HT-29 (cell line): ENCODE results near the gene CTSS. TPM values are rescaled to one million over a fixed set of nuclear protein-coding genes. Genes with fewer than 3 reads are reported as not detected.

Experiments
- DNase-seq: peaks from one replicate; pipeline ENCODE4 v3.0.0-alpha.2; 2015; ENCODE audit warnings: low spot score
- small RNA-seq: library from RNA; depleted of rRNA; stranded (forward); fragments of <200 nt; gene quantifications from one replicate; pipeline ENCODE3, GENCODE V24; 2014
- total RNA-seq: library from RNA; depleted of rRNA; stranded (reverse); fragments of >200 nt; shearing (Covaris generic); gene quantifications from 2 replicates; pipeline ENCODE4 v1.2.3, GENCODE V29; 2014; rRNA removed

Gene CTSS
- total RNA-seq, 1 experiment from 2014 or later: 5.8 TPM

DNA sequence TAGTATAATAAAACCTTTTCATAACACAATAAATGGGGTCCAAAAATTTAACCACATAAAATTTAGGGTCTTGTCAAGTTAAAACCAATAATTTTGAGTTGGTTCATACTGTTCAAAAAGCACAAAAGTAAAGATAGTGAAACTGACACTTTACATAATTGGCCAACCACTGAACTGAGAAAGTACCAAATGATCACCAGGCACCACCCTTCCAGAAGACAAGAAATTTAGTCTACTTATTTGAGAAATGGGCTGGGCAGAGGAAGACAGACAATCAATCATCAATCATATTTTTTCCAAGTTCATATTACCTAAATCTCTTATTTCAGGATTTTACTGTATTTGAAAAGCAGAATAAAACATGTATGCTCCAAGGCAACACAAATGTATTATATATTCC lies 62.2 kb downstream of the CTSS start:
- DNase-seq: no peak

DNA sequence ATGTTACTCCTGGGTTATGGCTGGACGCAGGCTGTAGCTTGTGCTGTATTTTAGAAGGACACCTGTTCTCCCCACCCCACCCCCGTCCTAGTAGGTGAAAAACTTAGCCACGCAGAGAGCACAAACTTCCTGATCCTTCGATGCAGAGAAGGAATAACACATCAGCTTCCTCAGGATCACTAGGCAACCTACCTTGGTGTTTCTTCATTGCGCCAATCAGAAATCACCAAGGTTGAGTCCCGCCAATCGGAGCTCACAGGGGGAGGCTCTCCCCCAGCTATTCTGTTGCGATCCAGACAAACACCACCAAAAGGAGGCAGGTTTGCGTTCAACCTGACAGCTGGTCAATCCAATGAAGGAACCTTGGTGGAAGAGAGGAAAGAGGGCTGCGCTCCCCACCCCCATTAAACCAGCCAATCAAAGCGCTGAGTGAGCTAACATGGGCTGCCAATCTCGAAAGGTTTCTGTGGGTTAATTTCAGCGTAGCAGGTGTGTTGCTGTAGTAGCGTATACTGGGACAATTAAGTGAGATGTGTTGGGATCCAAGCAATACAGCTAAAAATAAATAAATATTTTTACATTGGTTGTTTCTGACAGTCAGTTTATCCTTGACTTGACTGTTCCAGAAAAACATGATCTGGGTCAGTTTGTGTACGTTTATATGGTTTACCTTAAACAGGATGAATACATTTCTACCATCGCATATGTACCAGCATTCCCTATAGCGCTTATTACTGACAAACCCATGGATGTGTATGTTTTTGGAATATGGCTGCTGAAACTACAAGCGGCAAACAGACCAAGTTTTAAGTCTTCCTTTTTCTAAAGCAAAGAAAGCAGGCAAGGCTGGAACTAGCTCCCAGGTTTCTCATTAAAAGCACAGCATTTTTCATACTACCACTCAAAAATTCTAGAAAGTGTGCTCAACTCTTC lies 68.3 kb downstream of the CTSS start, which contains the start of gene GOLPH3L:
Gene GOLPH3L, minus strand, starts transcription at position 160 of the 933 bp plus-strand sequence. CDS start 2,316 bp downstream, outside the sequence.
- DNase-seq: peak; percentile 98

DNA sequence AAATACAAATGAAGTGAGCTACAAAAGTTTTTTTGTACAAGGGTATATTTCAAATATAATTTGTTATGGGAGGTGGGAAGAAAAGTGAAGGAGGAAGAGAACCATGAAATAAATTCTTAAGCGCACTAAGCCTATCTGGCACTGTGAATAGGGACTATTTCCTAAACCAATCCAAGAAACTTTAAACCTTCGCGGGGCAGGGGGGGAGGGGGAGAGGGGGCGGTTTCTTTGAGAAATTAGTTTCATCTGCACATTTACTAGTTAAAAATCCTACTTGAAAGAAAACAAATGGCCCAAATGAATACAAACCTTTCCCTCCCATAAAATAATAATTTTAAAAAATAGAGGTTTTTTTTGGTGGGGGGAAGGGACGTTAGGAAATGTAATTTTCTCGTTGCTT lies 69.0 kb downstream of the CTSS start:
- no peak for DNase-seq

DNA sequence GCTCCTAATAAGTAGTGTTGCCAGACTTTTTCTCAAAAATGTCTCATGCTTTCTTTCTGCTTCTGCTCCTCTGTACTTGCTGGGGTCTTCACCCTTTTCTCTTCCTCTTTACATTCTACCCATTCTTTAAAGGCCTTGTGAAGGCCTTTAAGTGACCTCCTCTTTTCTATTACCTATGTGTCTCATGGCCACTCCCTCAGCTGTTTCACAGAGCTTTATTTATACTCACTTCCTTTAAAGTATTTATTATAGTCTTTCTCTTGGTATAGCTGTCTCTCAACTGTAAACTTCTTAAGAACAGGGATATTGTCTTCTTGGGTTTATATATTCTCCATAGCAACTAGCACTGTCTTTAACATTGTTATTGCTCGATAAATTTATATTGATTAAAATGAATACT lies 69.4 kb downstream of the CTSS start:
- peak; percentile 42 for DNase-seq

DNA sequence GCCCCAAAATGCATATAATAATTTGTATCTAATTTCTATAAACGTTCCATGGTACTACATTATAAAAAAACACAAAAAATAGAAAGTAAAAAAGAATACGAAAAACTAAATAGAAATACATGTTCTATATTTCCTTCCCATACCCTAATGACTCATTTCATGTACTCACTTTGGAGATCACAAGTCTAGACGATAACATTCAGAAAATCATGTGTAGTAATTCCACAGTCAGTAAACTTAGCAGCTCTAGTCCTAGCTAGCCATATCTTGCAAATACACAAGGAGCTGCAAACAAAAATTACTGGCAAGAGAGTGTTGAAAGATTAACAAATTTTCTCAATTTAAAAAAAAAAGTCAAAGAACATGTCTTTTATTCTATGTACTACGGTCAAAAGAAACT lies 70.0 kb downstream of the CTSS start:
- DNase-seq: no peak

DNA sequence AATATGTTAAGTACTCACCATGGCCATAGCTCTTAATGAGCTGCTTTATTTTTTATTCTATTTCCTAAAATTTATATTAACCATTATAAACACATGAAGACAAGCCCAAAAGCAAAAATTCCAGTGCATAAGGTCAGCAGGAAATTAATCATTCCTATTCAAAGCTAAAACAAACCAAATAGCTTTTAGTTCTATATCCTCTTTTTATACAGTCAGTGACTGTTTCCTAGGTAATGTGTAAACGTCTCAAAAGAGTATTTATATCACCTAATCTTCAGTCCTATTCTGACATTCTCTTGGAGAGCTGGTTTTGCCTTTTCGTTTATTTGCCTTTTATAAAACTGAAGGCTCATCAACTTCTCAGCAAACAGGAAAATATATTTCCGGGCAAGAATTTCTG lies 72.9 kb downstream of the CTSS start:
- no peak for DNase-seq

DNA sequence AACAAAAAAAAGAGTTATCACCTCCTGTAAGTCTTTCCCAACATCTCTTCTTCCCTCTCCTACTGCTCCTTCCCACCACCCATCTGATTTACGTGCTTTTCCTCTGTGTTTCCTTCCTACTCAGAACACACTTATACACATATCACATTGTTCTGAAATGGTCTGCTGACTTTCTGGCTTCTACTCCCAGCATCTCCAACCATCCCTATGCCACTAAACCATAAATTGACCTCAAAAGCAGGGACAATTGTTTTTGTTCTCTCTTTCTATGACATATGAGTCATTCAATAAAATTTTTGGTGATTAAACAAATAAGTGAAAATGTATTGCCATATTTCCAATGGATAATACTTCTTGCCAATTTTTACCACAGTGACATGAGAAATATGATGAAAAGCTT lies 76.8 kb downstream of the CTSS start:
- DNase-seq: no peak

DNA sequence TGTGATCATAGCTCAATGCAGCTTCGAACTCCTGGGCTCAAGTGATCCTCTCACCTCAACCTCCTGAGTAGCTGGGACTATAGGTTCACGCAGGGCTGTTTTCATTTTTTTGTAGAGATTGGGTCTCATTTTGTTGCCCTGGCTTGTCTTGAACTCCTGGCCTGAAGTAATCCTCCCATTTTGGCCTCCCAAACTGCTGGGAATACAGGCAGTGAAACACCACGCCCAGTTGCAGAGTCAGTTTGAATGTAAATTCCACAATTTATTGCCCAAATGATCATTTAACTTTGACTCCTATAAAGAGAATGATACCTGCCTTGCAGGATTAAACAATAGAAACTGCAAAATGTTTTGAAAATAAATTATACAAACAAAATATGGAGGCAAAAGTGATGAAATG lies 79.3 kb downstream of the CTSS start:
- no peak for DNase-seq

DNA sequence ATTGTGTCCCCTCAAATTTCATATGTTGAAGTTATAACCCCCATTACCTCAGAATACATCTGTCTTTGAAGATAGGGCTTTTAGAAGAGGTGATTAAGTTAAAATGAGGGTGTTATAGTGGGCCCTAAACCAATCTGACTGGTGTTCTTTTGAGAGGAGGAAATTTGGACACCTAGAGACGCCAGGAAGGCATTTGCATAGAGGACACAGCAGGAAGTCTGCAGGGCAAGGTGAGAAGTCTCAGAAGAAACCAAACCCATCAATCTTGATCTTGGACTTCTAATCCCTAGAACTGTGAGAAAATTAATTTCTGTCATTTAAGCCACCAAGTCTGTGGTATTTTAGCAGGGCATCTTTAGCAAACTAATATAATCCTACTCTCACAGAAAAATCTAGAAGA lies 81.7 kb downstream of the CTSS start:
- DNase-seq: no peak

Small RNAs within 50 kb of the gene (small RNA-seq; reads per million reads assigned to genes)
- not detected for gene RNU6-1042P
- not detected for gene RNU6-1309P

Other genes with a start within 250 kb of the CTSS start
- not detected in 2 replicates for gene ADAMTSL4, start 216.4 kb downstream of the CTSS start, total RNA-seq
- gene MCL1, start 186.2 kb downstream of the CTSS start, total RNA-seq: 329 and 338 TPM in 2 replicates
- 163 and 200 TPM in 2 replicates for gene ENSA, start 136.2 kb downstream of the CTSS start, total RNA-seq
- gene GOLPH3L, start 68.6 kb downstream of the CTSS start, total RNA-seq: 4.9 and 7.7 TPM in 2 replicates
- not detected in 2 replicates for gene HORMAD1, start 44.9 kb downstream of the CTSS start, total RNA-seq
- gene CTSK, start 42.5 kb upstream of the CTSS start, total RNA-seq: 0.61 and 1.5 TPM in 2 replicates
- 11.7 and 11.9 TPM in 2 replicates for gene ARNT, start 110.8 kb upstream of the CTSS start, total RNA-seq
- gene CTXND2, start 121.4 kb upstream of the CTSS start, total RNA-seq: not detected in 2 replicates
- gene SETDB1, start 160.6 kb upstream of the CTSS start, total RNA-seq: 23.6 and 29.2 TPM in 2 replicates
- 152 and 162 TPM in 2 replicates for gene CERS2, start 209.1 kb upstream of the CTSS start, total RNA-seq
- gene ANXA9, start 216.5 kb upstream of the CTSS start, total RNA-seq: 49.4 and 50.4 TPM in 2 replicates
- 19.5 and 19.8 TPM in 2 replicates for gene MINDY1, start 241.1 kb upstream of the CTSS start, total RNA-seq
- gene PRUNE1, start 242.7 kb upstream of the CTSS start, total RNA-seq: 9.3 and 15.4 TPM in 2 replicates